A549 (cell line): ENCODE results near the gene ATRX.

Experiments
- CHD2 ChIP-seq: fragments of 150-350 bp; IDR thresholded peaks from 2 replicates; pipeline ENCODE4 v1.6.1; 2014; ENCODE audit warnings: low read length; ENCODE audit not compliant: partially characterized antibody
- CTCF ChIP-seq: fragments of >200 bp; sonication (Bioruptor Twin); formaldehyde crosslinking; IDR thresholded peaks from 3 replicates; pipeline ENCODE4 v1.5.1; 2016
- GATA3 ChIP-seq: IDR thresholded peaks from 2 replicates; pipeline ENCODE4 v1.6.1; 2012; ENCODE audit warnings: borderline replicate concordance
- JUN ChIP-seq, 2 experiments: fragments of >200 bp; sonication (Bioruptor Twin); formaldehyde crosslinking; IDR thresholded peaks; 2 replicates in 1 of 2; 3 replicates in 1 of 2; pipeline ENCODE4 v1.6.1; 2016 to 2017
- MAFK ChIP-seq: fragments of 450-650 bp; IDR thresholded peaks from 2 replicates; pipeline ENCODE4 v1.6.1; 2014; ENCODE audit not compliant: partially characterized antibody
- POLR2AphosphoS2 ChIP-seq: conservative IDR thresholded peaks from 2 replicates; pipeline ENCODE4 v1.6.1; 2012; ENCODE audit warnings: low read length, improper control_type of control experiment, inconsistent platforms

GRCh38 chrX:77597090-77597489 lies 188.9 kb downstream of the ATRX start:
- no peak for TF ChIP-seq POLR2AphosphoS2
- TF ChIP-seq MAFK: no peak
- no peak for TF ChIP-seq CHD2
- no peak for TF ChIP-seq GATA3
- peak; percentile 44 for TF ChIP-seq CTCF
- no peak for TF ChIP-seq JUN (IDR thresholded peaks at IDR 0.05)
